SK-N-MC (cell line): ENCODE data around the gene INHBC.

Source experiments
- EZH2 ChIP-seq: fragments of 200-600 bp; sonication (generic); IDR thresholded peaks from one replicate; pipeline ENCODE4 v1.6.1; 2017; ENCODE audit warnings: antibody characterized with exemption
- POLR2AphosphoS5 ChIP-seq: IDR thresholded peaks from 2 replicates; pipeline ENCODE4 v1.6.1; 2012; ENCODE audit warnings: mild to moderate bottlenecking, low read depth, low read length, borderline replicate concordance

- no peak for TF ChIP-seq POLR2AphosphoS5
- TF ChIP-seq EZH2, result no peak
These were observed 30.6 kb downstream of the INHBC start for GRCh38 chr12:57465030-57465746.
